ENCODE measurements around the gene PPT1. TPM values are rescaled to one million over a fixed set of nuclear protein-coding genes. Genes with fewer than 3 reads are reported as not detected.

Gene PPT1
- total and polyA plus RNA-seq, 2 of the 4 experiments (the other 2 are of a cell fraction): 22.7 to 55.4 TPM

- H3K9me3 ChIP-seq (ENCODE audit: control insufficient read depth, insufficient read depth, low read length): no peaks in the 10 kb centered on the region
- no peak overlapping the region for H3K4me3 ChIP-seq (ENCODE audit: insufficient read depth, low read depth, low read length)
- H2BK15ac ChIP-seq (ENCODE audit: low read depth, low read length): no peak overlapping the region
- no peak overlapping the region for H2AFZ ChIP-seq (replicated peaks; ENCODE audit: low read length, poor library complexity)
- dilution Hi-C loops (cut with HindIII; ENCODE audit: low sequenced_read_pairs, unreplicated experiment): no loop called here
- H3K56ac ChIP-seq (ENCODE audit: extremely low read depth, insufficient read depth, low read length): no peak overlapping the region
- H3K23ac ChIP-seq (ENCODE audit: low read depth, low read length): no peak overlapping the region
- H2AK9ac ChIP-seq (replicated peaks; ENCODE audit: low read depth, low read length, poor library complexity): no peak overlapping the region
- H4K91ac ChIP-seq (ENCODE audit: insufficient read depth, low read depth, low read length): no peak overlapping the region
- H2BK20ac ChIP-seq (ENCODE audit: low read depth, low read length): no peak overlapping the region
- ChIA-PET CTCF (no interaction called here), POLR2A (ENCODE audit: unreplicated experiment) (no interaction called here)
- no peak overlapping the region for H3K9ac ChIP-seq (ENCODE audit: low read depth, low read length)
- H3K4ac ChIP-seq (ENCODE audit: low read depth, low read length): no peak overlapping the region
- BruUV-seq (replicated peaks): no TSS peak
- H3K36me3 ChIP-seq (ENCODE audit: control insufficient read depth, insufficient read depth, low read length): peaks cover 11% of the 10 kb centered on the region
- in situ Hi-C loops (cut with MboI; ENCODE audit: low sequenced_read_pairs): no loop called here
- H3K4me2 ChIP-seq (ENCODE audit: low read depth, low read length): no peak overlapping the region
- H3K4me1 ChIP-seq (ENCODE audit: control insufficient read depth, insufficient read depth, low read length): peaks cover 8% of the 10 kb centered on the region; the same call in 1 of the 2 replicates
- no peak overlapping the region for H4K8ac ChIP-seq (ENCODE audit: low read depth in 2 of 2, low read length in 2 of 2)
- H3K14ac ChIP-seq (replicated peaks; ENCODE audit: low read depth, low read length): no peak overlapping the region
- 100% methylated on average over 1 of the region's 3 CpGs; no CpG with 5 or more reads in 1 of the 2 experiments for WGBS, 2 experiments (ENCODE audit: extremely low coverage in 2 of 2, insufficient read length in 1 of 2)
- H4K5ac ChIP-seq (ENCODE audit: low read depth, low read length): no peak overlapping the region
- ATAC-seq (ENCODE audit: low read depth) (no peak), DNase-seq (no peak)
- no peak overlapping the region for H3K27ac ChIP-seq (ENCODE audit: insufficient read depth, low read length)
- H3K18ac ChIP-seq (ENCODE audit: low read depth, low read length): no peak overlapping the region
- H3K79me1 ChIP-seq (ENCODE audit: low read depth in 1 of 2, low read length in 2 of 2): peaks cover 3 to 60% of the 10 kb centered on the region in 2 experiments; a peak in 2 of 4 replicates
- no peak overlapping the region for H2BK120ac ChIP-seq (ENCODE audit: low read depth, low read length)
- H2AK5ac ChIP-seq (ENCODE audit: low read depth, low read length): no peak overlapping the region
- H4K20me1 ChIP-seq (ENCODE audit: insufficient read depth, low read length): peaks cover 94% of the 10 kb centered on the region
- no peaks in the 10 kb centered on the region for H3K27me3 ChIP-seq (ENCODE audit: control insufficient read depth, insufficient read depth, low read length)
- intact Hi-C loops (cut with micrococcal nuclease): no loop called here
- H3K9me1 ChIP-seq (ENCODE audit: insufficient read depth, low read length): peaks cover 10% of the 10 kb centered on the region
- no peak overlapping the region for H2BK5ac ChIP-seq (ENCODE audit: low read depth, low read length, poor library complexity, severe bottlenecking)
- TF ChIP-seq MAZ (IDR thresholded peaks at IDR 0.05; ENCODE audit: borderline replicate concordance, low read depth, low read length): no peak
- no peak for TF ChIP-seq RFX5 (IDR thresholded peaks at IDR 0.05; ENCODE audit: low read depth, low read length)
Measured at GRCh38 chr1:40050863-40051262, 46.2 kb downstream of the PPT1 start.
